Measurements from ENCODE around the gene ACSL1.

- TF ChIP-seq CTCF (conservative IDR thresholded peaks at IDR 0.05; ENCODE audit: low read depth, low read length) (no peak), EZH2phosphoT487 (IDR thresholded peaks at IDR 0.05; ENCODE audit: borderline replicate concordance, low read length) (no peak), EZH2 (IDR thresholded peaks at IDR 0.05; ENCODE audit: low read length, unreplicated experiment) (no peak)
These were observed 42.9 kb upstream of the ACSL1 start for GRCh38 chr4:184868623-184869022.
